ENCODE measurements around the gene PID1.

GRCh38 chr2:229175497-229175863 is 95.6 kb downstream of the PID1 start:
- TF ChIP-seq CTCF (IDR thresholded peaks at IDR 0.05) (no peak), MAX (IDR thresholded peaks at IDR 0.05; ENCODE audit: low read depth) (no peak), POLR2AphosphoS5 (IDR thresholded peaks at IDR 0.05; ENCODE audit: low read depth, low read length) (no peak), REST (IDR thresholded peaks at IDR 0.05; ENCODE audit: low read depth, low read length) (no peak), RAD21 (IDR thresholded peaks at IDR 0.05; ENCODE audit: low read length) (no peak), JUND (IDR thresholded peaks at IDR 0.05) (no peak), YY1 (IDR thresholded peaks at IDR 0.05; ENCODE audit: low read depth) (no peak), PBX3 (IDR thresholded peaks at IDR 0.05) (no peak), SMC3 (IDR thresholded peaks at IDR 0.05; ENCODE audit: low read depth, low read length) (no peak)
